ENCODE results near the gene USP10. TPM values are rescaled to one million over a fixed set of nuclear protein-coding genes. Genes with fewer than 3 reads are reported as not detected.
"Not testable (repeated sequence)": the region's sequence is repeated elsewhere in the genome, so short reads cannot be mapped to it uniquely, and the experiment has no call there.

The USP10 gene
- total RNA-seq, 1 experiment from 2014 or later, result 82.0 TPM

- in situ Hi-C loops (cut with HindIII; ENCODE audit: low sequenced_read_pairs), result loop anchor here (10.0 kb wide), 1 partner anchor 235 kb away; no protein-coding TSS in a partner anchor
- no peak for DNase-seq (ENCODE audit: low spot score)
Measured at GRCh38 chr16:84739349-84740124, 39.7 kb downstream of the USP10 start.

- no peak for DNase-seq (ENCODE audit: low spot score)
- in situ Hi-C loops (cut with HindIII; ENCODE audit: low sequenced_read_pairs), result loop anchor here (10.0 kb wide), 1 partner anchor 234 kb away; no protein-coding TSS in a partner anchor
Measured at GRCh38 chr16:84740596-84741116, 40.9 kb downstream of the USP10 start.

GRCh38 chr16:84741340-84741830 is 41.6 kb downstream of the USP10 start:
- peak; percentile 46 for DNase-seq (ENCODE audit: low spot score)
- in situ Hi-C loops (cut with HindIII; ENCODE audit: low sequenced_read_pairs), result loop anchor here (10.0 kb wide), 1 partner anchor 233 kb away; no protein-coding TSS in a partner anchor

GRCh38 chr16:84742641-84743092 is 42.9 kb downstream of the USP10 start:
- no peak for DNase-seq (ENCODE audit: low spot score)
- in situ Hi-C loops (cut with HindIII; ENCODE audit: low sequenced_read_pairs), result loop anchor here (10.0 kb wide), 1 partner anchor 232 kb away; no protein-coding TSS in a partner anchor

- in situ Hi-C loops (cut with HindIII; ENCODE audit: low sequenced_read_pairs), result loop anchor here (10.0 kb wide), 1 partner anchor 229 kb away; no protein-coding TSS in a partner anchor
- DNase-seq (ENCODE audit: low spot score), result no peak
Measured at GRCh38 chr16:84746231-84746630, 46.4 kb downstream of the USP10 start.

GRCh38 chr16:84746875-84747274 is 47.1 kb downstream of the USP10 start:
- in situ Hi-C loops (cut with HindIII; ENCODE audit: low sequenced_read_pairs), result loop anchor here (10.0 kb wide), 1 partner anchor 228 kb away; no protein-coding TSS in a partner anchor
- DNase-seq (ENCODE audit: low spot score), result no peak

- not testable (repeated sequence) for DNase-seq (ENCODE audit: low spot score)
- in situ Hi-C loops (cut with HindIII; ENCODE audit: low sequenced_read_pairs), result loop anchor here (10.0 kb wide), 1 partner anchor 227 kb away; no protein-coding TSS in a partner anchor
Measured at GRCh38 chr16:84748247-84748646, 48.4 kb downstream of the USP10 start.

GRCh38 chr16:84749072-84749471 is 49.3 kb downstream of the USP10 start:
- in situ Hi-C loops (cut with HindIII; ENCODE audit: low sequenced_read_pairs), result loop anchor here (10.0 kb wide), 1 partner anchor 226 kb away; no protein-coding TSS in a partner anchor
- DNase-seq (ENCODE audit: low spot score), result no peak

GRCh38 chr16:84749815-84750214 is 50.0 kb downstream of the USP10 start:
- in situ Hi-C loops (cut with HindIII; ENCODE audit: low sequenced_read_pairs), result loop anchor here (10.0 kb wide), 1 partner anchor 225 kb away; no protein-coding TSS in a partner anchor
- DNase-seq (ENCODE audit: low spot score), result no peak

GRCh38 chr16:84750575-84750974 is 50.8 kb downstream of the USP10 start:
- no peak for DNase-seq (ENCODE audit: low spot score)
- in situ Hi-C loops (cut with HindIII; ENCODE audit: low sequenced_read_pairs), result no loop called here

- no peak for DNase-seq (ENCODE audit: low spot score)
- in situ Hi-C loops (cut with HindIII; ENCODE audit: low sequenced_read_pairs), result no loop called here
Measured at GRCh38 chr16:84751241-84751640, 51.4 kb downstream of the USP10 start.

GRCh38 chr16:84751947-84752346 is 52.1 kb downstream of the USP10 start:
- DNase-seq (ENCODE audit: low spot score), result no peak
- in situ Hi-C loops (cut with HindIII; ENCODE audit: low sequenced_read_pairs), result no loop called here

GRCh38 chr16:84752600-84752999 is 52.8 kb downstream of the USP10 start:
- in situ Hi-C loops (cut with HindIII; ENCODE audit: low sequenced_read_pairs), result no loop called here
- DNase-seq (ENCODE audit: low spot score), result no peak

GRCh38 chr16:84753412-84754326 is 53.9 kb downstream of the USP10 start:
- in situ Hi-C loops (cut with HindIII; ENCODE audit: low sequenced_read_pairs), result no loop called here
- DNase-seq (ENCODE audit: low spot score), result no peak

GRCh38 chr16:84754353-84754856 is 54.6 kb downstream of the USP10 start:
- in situ Hi-C loops (cut with HindIII; ENCODE audit: low sequenced_read_pairs), result no loop called here
- peak; percentile 91 for DNase-seq (ENCODE audit: low spot score)

- in situ Hi-C loops (cut with HindIII; ENCODE audit: low sequenced_read_pairs), result no loop called here
Measured at GRCh38 chr16:84754956-84755672, 55.3 kb downstream of the USP10 start.

GRCh38 chr16:84756830-84757229 is 57.0 kb downstream of the USP10 start:
- no peak for DNase-seq (ENCODE audit: low spot score)
- in situ Hi-C loops (cut with HindIII; ENCODE audit: low sequenced_read_pairs), result no loop called here

More at GRCh38 chr16:84754956-84755672, 55.3 kb downstream of the USP10 start:
- DNase-seq (ENCODE audit: low spot score), result no peak

GRCh38 chr16:84758627-84759026 is 58.8 kb downstream of the USP10 start:
- DNase-seq (ENCODE audit: low spot score), result no peak
- in situ Hi-C loops (cut with HindIII; ENCODE audit: low sequenced_read_pairs), result no loop called here
